Activated T-cell treated with anti-CD3 and anti-CD28 coated beads, Interleukin-2, amount 50 U/mL, for 48 hours (primary cell): ENCODE data around the gene AMIGO3.

Source experiments
- DNase-seq, 2 experiments: peaks; one replicate each; pipeline ENCODE4 v3.0.0-alpha.2; 2020

Gene AMIGO3

DNA sequence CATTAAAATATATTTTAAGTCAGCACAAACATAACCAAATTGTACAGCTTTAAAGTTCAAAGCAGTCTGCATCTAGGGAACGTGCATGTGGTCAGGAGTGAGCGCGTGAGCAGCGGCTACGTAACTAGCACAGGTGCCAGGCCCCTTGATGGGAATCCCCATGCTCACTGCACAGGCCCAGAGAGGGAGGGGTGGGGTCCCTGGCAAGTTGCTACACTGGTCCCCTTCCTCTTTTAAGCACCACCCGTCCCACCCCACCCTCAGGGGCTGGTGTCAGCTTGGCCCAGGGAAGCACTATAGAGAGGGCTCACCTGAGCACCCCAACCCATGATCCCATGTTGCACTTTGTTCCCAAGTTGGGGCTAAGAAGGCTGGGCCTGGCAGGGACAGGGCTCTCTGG, 5.1 kb upstream of the AMIGO3 start:
- DNase-seq, result peak; percentile 35 to 44

- peak; percentile 92 to 96 for DNase-seq
These were observed 4.4 kb upstream of the AMIGO3 start, which contains the start of gene GMPPB for GRCh38 chr3:49723628-49724551. Gene GMPPB, minus strand, starts transcription at chr3:49723951. Its CDS starts 225 bp downstream, at chr3:49723726.

DNA sequence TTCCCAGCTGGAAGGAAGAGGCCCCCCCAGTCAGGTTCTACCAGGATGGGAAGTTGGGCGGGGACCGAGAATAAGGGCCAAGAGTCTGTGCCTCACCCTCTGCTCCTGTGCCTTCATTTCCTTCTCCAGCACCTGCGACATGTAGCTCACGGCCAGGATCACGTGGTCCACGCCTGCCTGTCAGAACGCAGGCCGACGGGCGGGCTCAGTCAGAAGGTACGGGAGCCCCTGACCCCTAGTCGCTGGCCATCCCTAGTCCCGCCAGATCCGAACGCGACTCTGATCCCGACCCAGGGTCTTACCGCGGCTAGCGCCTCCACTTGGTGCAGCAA, 3.8 kb upstream of the AMIGO3 start:
- peak; percentile 72 to 78 for DNase-seq

DNA sequence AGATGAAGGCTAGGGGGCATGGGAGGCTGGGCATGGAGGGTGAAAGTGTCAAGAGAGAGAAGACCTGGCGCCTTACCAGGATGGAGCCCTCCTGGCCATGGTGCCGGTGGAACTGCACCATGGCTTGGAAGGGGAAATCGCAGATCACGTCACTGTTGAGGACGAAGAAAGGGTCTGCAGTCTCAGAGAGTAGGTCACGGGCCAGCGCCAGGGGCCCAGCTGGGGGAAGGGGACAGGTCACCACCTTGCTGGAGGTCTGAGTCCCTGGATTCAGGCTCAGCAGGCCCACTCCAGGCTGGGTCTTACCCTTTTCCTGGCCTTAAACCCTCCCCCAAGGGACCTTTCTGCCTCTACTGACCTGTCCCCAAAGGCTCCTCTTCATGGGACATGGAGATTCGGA, 3.4 kb upstream of the AMIGO3 start:
- no peak for DNase-seq

GRCh38 chr3:49721896-49722781, 2.7 kb upstream of the AMIGO3 start:
- peak in 1 of 2 experiments; percentile 16 for DNase-seq

GRCh38 chr3:49721596-49721895, 2.1 kb upstream of the AMIGO3 start:
- peak in 1 of 2 experiments; percentile 19 for DNase-seq

GRCh38 chr3:49720855-49721595, 1.5 kb upstream of the AMIGO3 start:
- DNase-seq, result peak in 1 of 2 experiments; percentile 30

DNA sequence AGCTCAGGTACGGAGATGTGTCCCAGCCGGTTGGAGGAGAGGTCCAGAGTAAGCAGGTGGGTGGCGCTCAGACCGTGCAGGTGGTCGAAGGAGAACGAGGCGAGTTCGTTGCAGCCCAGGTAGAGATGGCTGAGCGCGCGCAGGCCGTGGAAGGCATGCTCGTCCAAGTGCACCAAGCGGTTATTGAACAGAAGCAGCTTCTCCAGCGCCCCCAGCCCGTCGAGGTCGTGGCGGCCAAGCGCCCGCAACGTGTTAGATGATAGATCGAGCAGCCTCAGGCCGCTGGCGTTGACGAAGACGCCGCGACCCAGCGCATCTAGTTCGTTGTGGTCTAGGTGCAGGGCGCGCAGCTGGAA, 648 bp downstream of the AMIGO3 start:
- no peak for DNase-seq

DNA sequence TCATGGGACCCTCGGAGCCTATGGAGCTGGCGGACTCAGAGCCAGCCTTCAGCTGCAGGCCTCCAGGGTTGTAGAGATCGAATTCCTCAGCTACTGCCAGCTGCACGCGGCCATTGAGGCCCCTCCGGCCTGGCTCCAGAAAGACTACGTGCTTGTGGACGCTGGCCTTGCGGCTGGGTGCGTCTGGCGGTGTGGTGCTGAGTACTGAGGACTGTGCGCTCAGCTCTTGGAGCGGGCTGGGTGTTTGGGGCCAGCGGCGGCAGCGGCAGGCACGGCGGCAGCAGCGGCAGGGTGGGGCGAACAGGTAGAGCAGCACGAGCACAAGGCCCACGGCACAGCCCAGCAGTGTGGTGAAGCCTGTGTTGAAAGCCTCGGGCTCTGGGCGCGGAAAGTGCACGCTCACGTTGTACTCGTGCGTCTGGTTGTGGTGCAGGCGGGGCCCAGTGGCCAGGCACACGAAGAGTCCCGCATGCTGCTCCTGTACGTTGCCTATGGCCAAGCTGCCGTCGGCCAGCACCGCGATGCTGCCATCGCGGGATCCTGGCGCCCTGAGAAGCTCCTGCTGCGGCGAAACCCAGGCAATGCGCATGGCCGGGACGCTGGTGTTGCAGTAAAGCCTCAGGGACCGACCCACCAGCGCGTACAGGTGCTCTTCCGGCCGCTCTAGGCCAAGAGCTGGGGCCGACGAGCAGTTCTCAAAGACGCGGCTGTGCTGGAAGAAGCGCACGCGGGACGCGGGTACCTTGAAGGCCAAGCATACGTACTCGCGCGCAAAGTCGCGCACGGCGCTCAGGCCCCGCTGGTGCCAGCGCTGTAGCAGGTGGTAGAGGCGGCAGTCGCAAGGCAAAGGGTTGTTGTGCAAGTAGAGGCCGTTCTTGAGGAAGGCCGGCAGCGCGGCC, 1.3 kb downstream of the AMIGO3 start:
- no peak for DNase-seq

- no peak for DNase-seq
These were observed 2.1 kb downstream of the AMIGO3 start for GRCh38 chr3:49717211-49717958.

DNA sequence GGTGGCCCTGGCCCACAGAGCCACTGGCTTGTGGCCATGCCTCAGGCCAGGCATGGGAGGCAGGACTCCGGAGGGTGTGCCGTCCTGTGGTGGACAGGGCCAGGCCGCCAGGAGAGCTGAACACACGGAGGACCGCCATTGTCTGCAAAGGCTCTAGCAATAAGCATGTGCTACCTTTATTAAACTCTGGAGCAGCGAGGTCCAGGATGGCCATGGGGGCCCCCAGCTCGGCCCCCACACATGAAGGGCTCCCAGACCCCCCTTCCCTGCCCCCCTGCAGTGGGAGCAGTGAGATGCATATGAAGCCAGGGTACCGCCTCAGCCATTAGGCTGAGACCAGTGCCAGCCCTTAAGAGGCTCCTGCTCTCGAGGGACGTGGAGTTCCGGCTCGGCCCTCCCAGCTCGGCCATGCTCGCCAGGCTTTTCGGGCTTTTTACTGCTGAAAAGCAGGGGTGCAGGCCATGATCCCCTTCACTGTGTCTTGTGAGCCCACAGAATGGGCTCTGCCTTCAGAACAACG, 2.7 kb downstream of the AMIGO3 start:
- no peak for DNase-seq

DNA sequence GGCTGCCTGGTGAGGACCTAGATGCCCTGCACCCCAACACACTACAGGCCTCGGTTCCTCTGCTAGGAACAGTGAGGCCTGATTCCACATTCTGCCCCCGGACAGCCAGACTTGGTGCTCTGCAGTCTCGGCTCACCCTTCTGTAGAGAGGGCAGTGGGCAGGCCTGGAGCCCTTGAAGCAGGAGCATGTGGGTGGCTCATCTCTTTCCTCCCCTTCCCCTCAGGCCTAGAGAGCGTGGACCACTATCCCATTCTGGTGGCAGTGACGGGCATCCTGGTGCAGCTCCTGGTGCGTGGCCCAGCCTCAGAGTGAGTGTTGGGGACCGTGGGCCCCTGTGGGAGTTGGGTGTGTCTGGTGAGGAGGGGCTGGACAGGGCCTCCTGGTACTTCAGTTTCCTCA, 3.3 kb downstream of the AMIGO3 start:
- DNase-seq, result no peak

GRCh38 chr3:49715611-49716121, 3.8 kb downstream of the AMIGO3 start:
- no peak for DNase-seq

- no peak for DNase-seq
These were observed 4.5 kb downstream of the AMIGO3 start for GRCh38 chr3:49714728-49715550.

DNA sequence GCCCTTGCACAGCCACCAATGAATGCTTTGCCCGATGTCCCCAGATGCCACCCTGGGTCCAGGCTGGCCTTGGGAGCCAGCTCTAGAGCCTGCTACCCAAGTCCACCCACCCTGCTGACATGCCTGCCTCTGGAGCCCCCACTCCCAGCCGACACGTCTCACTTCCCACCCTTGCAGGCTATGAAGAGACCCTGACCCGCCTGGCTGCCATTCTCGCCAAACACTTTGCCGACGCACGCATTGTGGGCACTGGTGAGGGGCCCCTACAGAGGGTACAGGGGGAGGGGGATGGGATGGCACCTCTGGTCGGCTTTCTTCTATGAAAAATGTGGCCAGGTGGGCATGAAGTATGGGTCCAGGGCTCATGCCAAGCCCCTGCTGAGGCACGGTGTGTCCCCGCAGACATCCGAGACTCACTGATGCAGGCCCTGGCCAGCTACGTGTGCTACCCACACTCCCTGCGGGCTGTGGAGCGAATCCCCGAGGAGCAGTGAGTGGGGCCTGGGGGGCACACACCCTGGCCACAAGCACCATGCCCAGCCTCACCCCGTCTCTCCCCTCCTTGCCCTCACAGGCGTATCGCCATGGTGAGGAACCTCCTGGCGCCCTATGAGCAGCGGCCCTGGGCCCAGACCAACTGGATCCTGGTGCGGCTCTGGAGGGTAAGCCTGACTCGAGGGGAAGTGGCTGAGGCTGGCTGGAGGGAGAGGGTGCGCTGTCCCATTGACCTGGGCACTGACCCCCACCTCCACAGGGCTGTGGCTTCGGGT, 6.0 kb downstream of the AMIGO3 start:
- DNase-seq, result no peak

- DNase-seq, result no peak
These were observed 6.7 kb downstream of the AMIGO3 start for GRCh38 chr3:49712631-49713317.

GRCh38 chr3:49712166-49712565, 7.3 kb downstream of the AMIGO3 start:
- DNase-seq, result no peak

- no peak for DNase-seq
These were observed 8.0 kb downstream of the AMIGO3 start for GRCh38 chr3:49711489-49711888.

DNA sequence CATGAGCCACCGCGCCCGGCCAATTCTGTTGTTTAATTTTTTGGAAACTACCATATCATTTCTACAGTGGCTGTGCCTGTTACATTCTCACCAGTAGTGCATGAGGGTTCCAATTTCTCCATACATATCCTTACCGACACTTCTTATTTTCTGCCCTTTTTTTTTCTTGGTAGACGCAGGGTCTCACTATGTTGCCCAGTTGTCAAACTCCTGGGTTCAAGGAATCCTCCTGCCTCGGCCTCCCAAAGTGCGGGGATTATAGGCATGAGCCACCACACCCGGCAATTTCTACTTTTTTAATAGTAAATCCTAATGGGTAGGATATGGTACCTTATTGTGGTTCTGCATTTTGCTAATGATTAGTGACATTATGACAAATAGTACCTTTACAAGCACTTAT, 9.6 kb downstream of the AMIGO3 start:
- DNase-seq, result no peak
